ELR (cell line): ENCODE results near the gene STARD3.

ENCODE experiments used
- DNase-seq: peaks from one replicate; pipeline ENCODE4 v3.0.0-alpha.2; 2015; ENCODE audit warnings: low read depth

STARD3 gene

GRCh38 chr17:39604911-39605491 lies 31.9 kb upstream of the STARD3 start:
- no peak for DNase-seq

GRCh38 chr17:39605492-39606433 lies 31.2 kb upstream of the STARD3 start:
- peak; percentile 28 for DNase-seq

- no peak for DNase-seq
Observed at GRCh38 chr17:39606434-39607056, 30.4 kb upstream of the STARD3 start.

GRCh38 chr17:39607057-39607850 lies 29.7 kb upstream of the STARD3 start:
- DNase-seq, result no peak

GRCh38 chr17:39607851-39608130 lies 29.2 kb upstream of the STARD3 start, which contains the start of gene NEUROD2:
Gene NEUROD2 (minus strand): TSS chr17:39607920. CDS start chr17:39606599, 1,321 bp downstream.
- DNase-seq, result no peak

GRCh38 chr17:39608142-39608981 lies 28.6 kb upstream of the STARD3 start:
- DNase-seq, result no peak

GRCh38 chr17:39609416-39610025 lies 27.4 kb upstream of the STARD3 start:
- no peak for DNase-seq

- DNase-seq, result no peak
Observed at GRCh38 chr17:39611401-39612112, 25.4 kb upstream of the STARD3 start.

- DNase-seq, result no peak
Observed at GRCh38 chr17:39612291-39612894, 24.6 kb upstream of the STARD3 start.

GRCh38 chr17:39612935-39613464 lies 23.9 kb upstream of the STARD3 start:
- no peak for DNase-seq

GRCh38 chr17:39614545-39615157 lies 22.3 kb upstream of the STARD3 start:
- no peak for DNase-seq

GRCh38 chr17:39615434-39615833 lies 21.5 kb upstream of the STARD3 start:
- no peak for DNase-seq

- DNase-seq, result no peak
Observed at GRCh38 chr17:39617100-39617445, 19.9 kb upstream of the STARD3 start.

GRCh38 chr17:39617446-39618245 lies 19.3 kb upstream of the STARD3 start:
- peak; percentile 65 for DNase-seq

GRCh38 chr17:39618246-39618913 lies 18.6 kb upstream of the STARD3 start:
- peak; percentile 31 for DNase-seq

GRCh38 chr17:39618956-39619785 lies 17.8 kb upstream of the STARD3 start:
- DNase-seq, result no peak

- no peak for DNase-seq
Observed at GRCh38 chr17:39619786-39620101, 17.2 kb upstream of the STARD3 start.
